ENCODE results near the gene ATXN10.

GRCh38 chr22:45722006-45722405, 50.4 kb downstream of the ATXN10 start:
- TF ChIP-seq EZH2 (IDR thresholded peaks at IDR 0.05; ENCODE audit: borderline replicate concordance, low read depth, low read length, severe bottlenecking) (no peak), CTCF (IDR thresholded peaks at IDR 0.05; ENCODE audit: borderline replicate concordance, extremely low read depth, low read length, poor library complexity, severe bottlenecking) (no peak)
